NCI-H1105 (cell line): ENCODE data around the gene PIK3CA.
"Not testable (repeated sequence)": the region's sequence is repeated elsewhere in the genome, so short reads cannot be mapped to it uniquely, and the experiment has no call there.

Experiments used
- DNase-seq: peaks from one replicate; lab custom pipeline; 2025; lab: John Stamatoyannopoulos, UW

Gene PIK3CA

GRCh38 chr3:179264449-179264848 is 116.3 kb downstream of the PIK3CA start:
- no peak for DNase-seq

GRCh38 chr3:179265092-179265491 is 116.9 kb downstream of the PIK3CA start:
- DNase-seq = no peak

DNA sequence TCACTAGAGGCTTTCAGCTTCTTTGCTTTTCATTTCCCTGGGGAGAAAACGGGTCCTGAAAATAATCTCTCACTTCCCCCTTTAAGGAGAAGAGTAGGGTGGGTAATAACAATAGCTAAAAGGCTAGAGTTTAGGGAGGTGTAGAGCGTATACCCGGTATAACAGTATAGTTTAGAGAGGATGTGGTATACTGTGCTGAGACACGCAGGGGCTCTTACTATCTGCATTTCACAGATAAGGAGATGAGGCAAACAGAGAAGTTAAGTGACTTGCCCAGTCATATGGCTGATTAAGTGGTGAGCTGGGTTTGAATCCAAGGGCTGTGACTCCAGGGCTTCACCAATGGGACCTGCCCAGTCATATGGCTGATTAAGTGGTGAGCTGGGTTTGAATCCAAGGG is 117.7 kb downstream of the PIK3CA start:
- DNase-seq = no peak

DNA sequence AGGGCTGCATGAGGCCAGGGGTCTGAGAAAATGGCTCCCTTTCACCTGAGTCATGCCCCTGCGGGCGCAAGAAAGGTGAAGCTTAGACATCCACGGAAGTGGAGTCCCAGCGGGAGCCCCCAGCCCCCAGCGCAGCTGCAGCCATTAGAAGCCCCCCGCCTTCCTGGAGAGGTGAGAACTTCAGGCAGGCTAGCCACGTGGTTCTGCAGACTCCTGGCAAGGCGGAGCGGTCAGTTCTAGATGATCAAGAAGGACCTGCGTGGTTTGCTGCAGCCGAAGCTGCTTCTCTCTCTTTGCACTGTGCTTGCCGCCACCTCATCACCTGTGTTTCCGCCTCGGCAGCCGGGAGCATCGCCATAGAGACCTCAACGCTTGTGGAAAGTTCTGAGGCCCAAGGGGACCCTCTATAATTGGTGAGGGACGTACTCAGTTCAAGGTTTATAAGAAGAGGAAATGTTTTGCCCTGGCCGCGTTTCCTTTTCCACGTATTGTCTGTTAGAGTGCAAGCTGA is 118.6 kb downstream of the PIK3CA start:
- DNase-seq = no peak

GRCh38 chr3:179268400-179269051 is 120.4 kb downstream of the PIK3CA start:
- no peak for DNase-seq

GRCh38 chr3:179269152-179269707 is 121.1 kb downstream of the PIK3CA start:
- DNase-seq = no peak

GRCh38 chr3:179272385-179272784 is 124.2 kb downstream of the PIK3CA start:
- DNase-seq = no peak

GRCh38 chr3:179274434-179274833 is 126.3 kb downstream of the PIK3CA start:
- not testable (repeated sequence) for DNase-seq

- no peak for DNase-seq
Measured at GRCh38 chr3:179276001-179276400, 127.8 kb downstream of the PIK3CA start.

GRCh38 chr3:179276743-179277142 is 128.6 kb downstream of the PIK3CA start:
- DNase-seq = no peak

GRCh38 chr3:179278151-179278550 is 130.0 kb downstream of the PIK3CA start:
- no peak for DNase-seq

DNA sequence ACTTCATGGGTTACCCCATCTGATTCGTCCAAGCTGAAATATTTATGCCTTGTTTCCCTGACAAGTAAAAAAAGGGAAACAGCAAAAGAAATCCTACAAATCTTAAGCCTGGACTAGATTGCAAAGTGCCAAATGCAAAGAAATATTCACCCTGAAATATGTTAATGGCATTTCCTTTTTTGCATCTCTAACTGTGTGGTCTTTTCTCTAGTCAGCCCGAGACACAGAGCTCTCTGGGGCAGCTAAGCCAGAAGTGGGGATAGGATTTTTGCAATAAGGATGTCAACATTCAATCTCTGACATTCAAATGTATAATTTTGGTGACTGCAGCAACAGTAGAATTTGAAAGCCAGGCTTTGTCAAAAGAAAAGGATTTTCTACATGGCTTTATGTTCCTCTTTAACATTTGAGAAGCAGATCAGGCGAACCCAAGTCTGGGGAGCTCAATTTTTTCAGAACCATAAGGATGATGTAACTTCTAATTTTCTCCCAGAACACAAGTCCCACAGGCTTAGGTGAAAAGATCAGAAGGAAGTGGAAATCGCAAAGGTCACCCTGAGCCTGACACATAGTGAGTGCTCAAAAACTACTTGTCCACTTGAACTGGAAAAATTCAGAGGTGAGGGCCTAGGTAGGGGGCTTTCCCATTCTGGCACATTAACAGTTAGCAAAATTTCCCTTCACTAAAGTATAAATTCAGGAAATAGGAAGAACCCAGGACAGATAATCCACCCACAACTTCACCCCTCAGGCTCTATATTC is 131.0 kb downstream of the PIK3CA start:
- no peak for DNase-seq

DNA sequence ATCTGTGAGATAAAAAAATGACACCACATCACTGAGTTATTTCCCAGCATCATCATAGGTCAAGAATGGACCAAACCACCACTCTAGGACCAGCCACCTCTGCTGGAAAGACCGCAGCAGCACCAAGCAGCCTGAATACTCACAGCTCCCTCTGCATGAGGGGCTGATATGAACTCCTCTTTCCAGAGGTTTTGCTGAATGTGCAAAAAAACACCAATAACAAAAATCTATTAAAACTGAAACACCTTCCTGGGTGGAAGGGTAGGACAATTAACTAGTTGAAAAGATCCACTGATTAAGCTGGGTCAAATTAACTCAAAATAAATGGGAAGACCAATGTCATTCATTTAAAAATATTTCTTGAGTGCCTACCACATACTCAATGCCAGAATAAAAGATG is 131.7 kb downstream of the PIK3CA start:
- DNase-seq = no peak

- DNase-seq = no peak
Measured at GRCh38 chr3:179281825-179282224, 133.7 kb downstream of the PIK3CA start.

- no peak for DNase-seq
Measured at GRCh38 chr3:179286331-179286730, 138.2 kb downstream of the PIK3CA start.

DNA sequence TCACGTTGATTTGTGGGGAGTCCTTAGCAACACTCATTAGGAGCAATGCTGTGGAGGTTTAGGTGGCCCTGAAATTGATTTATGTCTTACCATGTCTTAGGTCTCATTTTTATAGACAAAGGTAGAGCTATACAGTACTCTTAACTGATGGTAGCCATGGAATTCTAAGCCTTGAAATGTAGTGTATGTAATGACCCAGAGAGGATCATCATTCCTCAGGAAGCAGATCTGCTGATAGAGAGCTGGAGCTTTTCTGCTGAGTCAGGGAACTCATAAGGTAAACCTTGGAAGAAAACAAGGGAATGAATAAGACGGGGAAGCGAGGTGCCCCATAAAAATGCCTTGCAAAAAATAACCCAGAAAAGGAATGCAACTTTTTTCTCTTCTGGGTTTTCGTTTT is 140.7 kb downstream of the PIK3CA start:
- DNase-seq = no peak

DNA sequence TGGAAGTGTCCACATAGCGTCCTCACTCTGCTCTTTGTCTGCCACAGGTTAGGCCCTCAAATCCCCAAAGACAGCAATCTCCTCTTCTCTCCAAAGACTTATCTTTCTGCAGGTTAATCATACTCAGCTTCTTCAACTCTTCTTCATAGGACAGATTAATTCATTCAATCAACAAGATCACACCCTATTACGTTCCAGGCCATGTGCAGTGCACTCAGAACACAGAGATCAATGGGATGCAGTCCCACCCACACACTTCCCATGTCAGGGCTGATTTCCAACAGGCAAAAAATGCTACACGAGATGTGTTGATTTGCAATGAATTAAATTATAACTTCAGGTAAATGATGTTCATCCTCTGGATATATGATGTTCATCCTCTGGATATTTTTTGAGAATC is 141.1 kb downstream of the PIK3CA start:
- DNase-seq = no peak
